Fibroblast of skin of left quadriceps (primary cell): Measurements from ENCODE around the gene TSR3.

ENCODE experiments used
- DNase-seq, 2 experiments: peaks; one replicate each; pipeline ENCODE4 v3.0.0-alpha.2; 2013; ENCODE audit warnings: low read depth in 2 of 2

The TSR3 gene

GRCh38 chr16:1351215-1351581 is 480 bp downstream of the TSR3 start:
- no peak for DNase-seq

GRCh38 chr16:1350691-1351090 is 987 bp downstream of the TSR3 start:
- no peak for DNase-seq

- no peak for DNase-seq
These were observed 1.7 kb downstream of the TSR3 start for GRCh38 chr16:1349951-1350350.

- DNase-seq: no peak
These were observed 2.3 kb downstream of the TSR3 start for GRCh38 chr16:1349351-1349750.

- no peak for DNase-seq
These were observed 2.8 kb downstream of the TSR3 start for GRCh38 chr16:1348926-1349325.

- no peak for DNase-seq
These were observed 3.2 kb downstream of the TSR3 start for GRCh38 chr16:1348441-1348840.

- no peak for DNase-seq
These were observed 3.7 kb downstream of the TSR3 start for GRCh38 chr16:1347962-1348361.

- no peak for DNase-seq
These were observed 4.3 kb downstream of the TSR3 start for GRCh38 chr16:1347286-1347855.

GRCh38 chr16:1346422-1347285 is 5.0 kb downstream of the TSR3 start:
- no peak for DNase-seq

GRCh38 chr16:1345651-1346421 is 5.8 kb downstream of the TSR3 start:
- no peak for DNase-seq

- no peak for DNase-seq
These were observed 6.6 kb downstream of the TSR3 start for GRCh38 chr16:1345087-1345486.

- no peak for DNase-seq
These were observed 7.2 kb downstream of the TSR3 start for GRCh38 chr16:1344499-1344898.

- no peak for DNase-seq
These were observed 8.0 kb downstream of the TSR3 start for GRCh38 chr16:1343428-1344242.

GRCh38 chr16:1342526-1343427 is 8.9 kb downstream of the TSR3 start:
- DNase-seq: peak; percentile 21 to 22

GRCh38 chr16:1341495-1342420 is 9.9 kb downstream of the TSR3 start:
- no peak for DNase-seq

GRCh38 chr16:1340730-1341494 is 10.8 kb downstream of the TSR3 start:
- DNase-seq: no peak

- DNase-seq: no peak
These were observed 12.6 kb downstream of the TSR3 start for GRCh38 chr16:1338855-1339675.

- no peak for DNase-seq
These were observed 13.5 kb downstream of the TSR3 start for GRCh38 chr16:1338119-1338730.
